ENCODE results near the gene CBX3.

- TF ChIP-seq, protein P1, sequence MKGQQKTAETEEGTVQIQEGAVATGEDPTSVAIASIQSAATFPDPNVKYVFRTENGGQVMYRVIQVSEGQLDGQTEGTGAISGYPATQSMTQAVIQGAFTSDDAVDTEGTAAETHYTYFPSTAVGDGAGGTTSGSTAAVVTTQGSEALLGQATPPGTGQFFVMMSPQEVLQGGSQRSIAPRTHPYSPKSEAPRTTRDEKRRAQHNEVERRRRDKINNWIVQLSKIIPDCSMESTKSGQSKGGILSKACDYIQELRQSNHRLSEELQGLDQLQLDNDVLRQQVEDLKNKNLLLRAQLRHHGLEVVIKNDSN (CRISPR knock-in tag; IDR thresholded peaks at IDR 0.05) = no peak
- TF ChIP-seq HMGXB4 (CRISPR knock-in tag; IDR thresholded peaks at IDR 0.05) (no peak), GABPB1 (CRISPR knock-in tag; IDR thresholded peaks at IDR 0.05) (no peak), ZBTB43 (CRISPR knock-in tag; IDR thresholded peaks at IDR 0.05) (no peak), NFE2L1 (CRISPR knock-in tag; IDR thresholded peaks at IDR 0.05) (no peak), TEAD4 (CRISPR knock-in tag; IDR thresholded peaks at IDR 0.05) (no peak)
- TF ChIP-seq, protein P2, sequence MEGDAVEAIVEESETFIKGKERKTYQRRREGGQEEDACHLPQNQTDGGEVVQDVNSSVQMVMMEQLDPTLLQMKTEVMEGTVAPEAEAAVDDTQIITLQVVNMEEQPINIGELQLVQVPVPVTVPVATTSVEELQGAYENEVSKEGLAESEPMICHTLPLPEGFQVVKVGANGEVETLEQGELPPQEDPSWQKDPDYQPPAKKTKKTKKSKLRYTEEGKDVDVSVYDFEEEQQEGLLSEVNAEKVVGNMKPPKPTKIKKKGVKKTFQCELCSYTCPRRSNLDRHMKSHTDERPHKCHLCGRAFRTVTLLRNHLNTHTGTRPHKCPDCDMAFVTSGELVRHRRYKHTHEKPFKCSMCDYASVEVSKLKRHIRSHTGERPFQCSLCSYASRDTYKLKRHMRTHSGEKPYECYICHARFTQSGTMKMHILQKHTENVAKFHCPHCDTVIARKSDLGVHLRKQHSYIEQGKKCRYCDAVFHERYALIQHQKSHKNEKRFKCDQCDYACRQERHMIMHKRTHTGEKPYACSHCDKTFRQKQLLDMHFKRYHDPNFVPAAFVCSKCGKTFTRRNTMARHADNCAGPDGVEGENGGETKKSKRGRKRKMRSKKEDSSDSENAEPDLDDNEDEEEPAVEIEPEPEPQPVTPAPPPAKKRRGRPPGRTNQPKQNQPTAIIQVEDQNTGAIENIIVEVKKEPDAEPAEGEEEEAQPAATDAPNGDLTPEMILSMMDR (IDR thresholded peaks at IDR 0.05) = no peak
- TF ChIP-seq, protein P3, sequence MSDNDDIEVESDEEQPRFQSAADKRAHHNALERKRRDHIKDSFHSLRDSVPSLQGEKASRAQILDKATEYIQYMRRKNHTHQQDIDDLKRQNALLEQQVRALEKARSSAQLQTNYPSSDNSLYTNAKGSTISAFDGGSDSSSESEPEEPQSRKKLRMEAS (CRISPR knock-in tag; IDR thresholded peaks at IDR 0.05) = no peak
- TF ChIP-seq, protein P4, sequence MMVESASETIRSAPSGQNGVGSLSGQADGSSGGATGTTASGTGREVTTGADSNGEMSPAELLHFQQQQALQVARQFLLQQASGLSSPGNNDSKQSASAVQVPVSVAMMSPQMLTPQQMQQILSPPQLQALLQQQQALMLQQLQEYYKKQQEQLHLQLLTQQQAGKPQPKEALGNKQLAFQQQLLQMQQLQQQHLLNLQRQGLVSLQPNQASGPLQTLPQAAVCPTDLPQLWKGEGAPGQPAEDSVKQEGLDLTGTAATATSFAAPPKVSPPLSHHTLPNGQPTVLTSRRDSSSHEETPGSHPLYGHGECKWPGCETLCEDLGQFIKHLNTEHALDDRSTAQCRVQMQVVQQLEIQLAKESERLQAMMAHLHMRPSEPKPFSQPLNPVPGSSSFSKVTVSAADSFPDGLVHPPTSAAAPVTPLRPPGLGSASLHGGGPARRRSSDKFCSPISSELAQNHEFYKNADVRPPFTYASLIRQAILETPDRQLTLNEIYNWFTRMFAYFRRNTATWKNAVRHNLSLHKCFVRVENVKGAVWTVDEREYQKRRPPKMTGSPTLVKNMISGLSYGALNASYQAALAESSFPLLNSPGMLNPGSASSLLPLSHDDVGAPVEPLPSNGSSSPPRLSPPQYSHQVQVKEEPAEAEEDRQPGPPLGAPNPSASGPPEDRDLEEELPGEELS (CRISPR knock-in tag; IDR thresholded peaks at IDR 0.05) = no peak
- TF ChIP-seq, protein P5, sequence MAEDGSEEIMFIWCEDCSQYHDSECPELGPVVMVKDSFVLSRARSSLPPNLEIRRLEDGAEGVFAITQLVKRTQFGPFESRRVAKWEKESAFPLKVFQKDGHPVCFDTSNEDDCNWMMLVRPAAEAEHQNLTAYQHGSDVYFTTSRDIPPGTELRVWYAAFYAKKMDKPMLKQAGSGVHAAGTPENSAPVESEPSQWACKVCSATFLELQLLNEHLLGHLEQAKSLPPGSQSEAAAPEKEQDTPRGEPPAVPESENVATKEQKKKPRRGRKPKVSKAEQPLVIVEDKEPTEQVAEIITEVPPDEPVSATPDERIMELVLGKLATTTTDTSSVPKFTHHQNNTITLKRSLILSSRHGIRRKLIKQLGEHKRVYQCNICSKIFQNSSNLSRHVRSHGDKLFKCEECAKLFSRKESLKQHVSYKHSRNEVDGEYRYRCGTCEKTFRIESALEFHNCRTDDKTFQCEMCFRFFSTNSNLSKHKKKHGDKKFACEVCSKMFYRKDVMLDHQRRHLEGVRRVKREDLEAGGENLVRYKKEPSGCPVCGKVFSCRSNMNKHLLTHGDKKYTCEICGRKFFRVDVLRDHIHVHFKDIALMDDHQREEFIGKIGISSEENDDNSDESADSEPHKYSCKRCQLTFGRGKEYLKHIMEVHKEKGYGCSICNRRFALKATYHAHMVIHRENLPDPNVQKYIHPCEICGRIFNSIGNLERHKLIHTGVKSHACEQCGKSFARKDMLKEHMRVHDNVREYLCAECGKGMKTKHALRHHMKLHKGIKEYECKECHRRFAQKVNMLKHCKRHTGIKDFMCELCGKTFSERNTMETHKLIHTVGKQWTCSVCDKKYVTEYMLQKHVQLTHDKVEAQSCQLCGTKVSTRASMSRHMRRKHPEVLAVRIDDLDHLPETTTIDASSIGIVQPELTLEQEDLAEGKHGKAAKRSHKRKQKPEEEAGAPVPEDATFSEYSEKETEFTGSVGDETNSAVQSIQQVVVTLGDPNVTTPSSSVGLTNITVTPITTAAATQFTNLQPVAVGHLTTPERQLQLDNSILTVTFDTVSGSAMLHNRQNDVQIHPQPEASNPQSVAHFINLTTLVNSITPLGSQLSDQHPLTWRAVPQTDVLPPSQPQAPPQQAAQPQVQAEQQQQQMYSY (CRISPR knock-in tag; IDR thresholded peaks at IDR 0.05) = no peak
- TF ChIP-seq, protein P6, sequence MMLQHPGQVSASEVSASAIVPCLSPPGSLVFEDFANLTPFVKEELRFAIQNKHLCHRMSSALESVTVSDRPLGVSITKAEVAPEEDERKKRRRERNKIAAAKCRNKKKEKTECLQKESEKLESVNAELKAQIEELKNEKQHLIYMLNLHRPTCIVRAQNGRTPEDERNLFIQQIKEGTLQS (CRISPR knock-in tag; conservative IDR thresholded peaks at IDR 0.05) = no peak
Observed at GRCh38 chr7:26179826-26180497, 21.6 kb upstream of the CBX3 start.
